Stimulated activated naive CD8-positive, alpha-beta T cell treated with anti-CD3 and anti-CD28 coated beads, Interleukin-15, Interleukin-2, amounts not matched to agents 100 ng/mL and 50 ng/mL, for 24 hours (primary cell): ENCODE data around the gene USB1.
"Not testable (repeated sequence)": the region's sequence is repeated elsewhere in the genome, so short reads cannot be mapped to it uniquely, and the experiment has no call there.

Source experiments
- H3K27ac Mint-ChIP-seq: one replicate; pipeline ENCODE4 v1.8.0; 2021; ENCODE audit warnings: mild to moderate bottlenecking, mixed read lengths
- H3K27me3 Mint-ChIP-seq: one replicate; pipeline ENCODE4 v1.8.0; 2021; ENCODE audit warnings: mixed read lengths
- H3K36me3 Mint-ChIP-seq: one replicate; pipeline ENCODE4 v1.8.0; 2021; ENCODE audit warnings: low read depth, mixed read lengths
- H3K4me1 Mint-ChIP-seq: one replicate; pipeline ENCODE4 v1.8.0; 2021; ENCODE audit warnings: low read depth, mixed read lengths
- H3K4me3 Mint-ChIP-seq: one replicate; pipeline ENCODE4 v1.8.0; 2021; ENCODE audit warnings: mild to moderate bottlenecking, mixed read lengths
- H3K9me3 Mint-ChIP-seq: one replicate; pipeline ENCODE4 v1.8.0; 2021; ENCODE audit warnings: mixed read lengths

The USB1 gene

DNA sequence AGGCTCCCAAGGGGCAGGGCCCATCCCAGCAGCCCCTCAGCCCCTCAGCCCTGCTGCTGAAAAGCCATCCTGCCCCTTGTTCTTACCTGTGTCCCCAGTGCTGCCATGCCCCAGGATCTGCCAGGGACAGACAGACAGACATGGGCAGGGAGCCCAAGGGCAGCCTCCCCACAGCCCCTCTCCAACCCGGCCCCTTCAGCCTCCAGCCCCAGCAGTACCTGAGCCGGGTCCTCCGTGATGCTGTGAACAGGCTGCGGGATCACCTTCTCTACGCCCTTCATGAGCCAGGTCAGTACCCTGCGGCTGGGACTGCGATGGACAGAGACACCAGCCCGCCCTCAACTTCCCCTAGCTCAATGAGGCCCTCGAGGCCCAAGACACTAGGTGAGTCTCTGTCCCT lies 38.5 kb upstream of the USB1 start:
- Mint-ChIP-seq H3K9me3 (no peaks in the 10 kb centered on the region), H3K27me3 (no peaks in the 10 kb centered on the region), H3K4me3 (no peak overlapping the region), H3K4me1 (no peaks in the 10 kb centered on the region), H3K36me3 (no peaks in the 10 kb centered on the region), H3K27ac (no peak overlapping the region)

DNA sequence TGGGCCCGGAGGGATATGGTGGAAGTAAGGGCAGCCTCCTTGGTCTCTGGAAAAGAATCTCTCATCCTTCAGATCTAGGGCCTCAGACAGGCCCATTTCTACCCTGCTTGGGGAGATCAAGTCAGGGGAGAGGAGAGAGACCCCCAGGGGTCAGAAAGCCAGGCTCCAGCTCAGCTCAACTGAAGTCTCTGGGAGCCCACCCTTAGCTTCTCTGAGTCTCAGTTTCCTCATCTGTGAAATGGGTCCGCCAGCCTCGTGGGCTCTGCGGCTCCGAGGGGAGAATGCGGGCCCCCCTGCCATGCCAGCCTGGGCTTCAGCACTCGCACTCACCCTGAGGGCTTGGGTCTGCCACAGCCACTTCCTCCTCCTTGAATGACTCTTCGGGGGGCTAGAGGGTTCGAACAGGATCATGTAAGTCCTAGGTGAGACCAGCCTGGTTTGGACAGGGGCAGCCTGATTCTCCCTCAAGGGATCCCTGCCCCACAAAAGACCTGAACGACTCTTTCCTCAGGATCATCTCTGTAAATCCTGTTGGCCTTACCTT lies 37.0 kb upstream of the USB1 start:
- H3K4me1 Mint-ChIP-seq, result no peaks in the 10 kb centered on the region
- no peak overlapping the region for H3K4me3 Mint-ChIP-seq
- H3K27me3 Mint-ChIP-seq, result no peaks in the 10 kb centered on the region
- H3K27ac Mint-ChIP-seq, result no peak overlapping the region
- no peaks in the 10 kb centered on the region for H3K9me3 Mint-ChIP-seq
- H3K36me3 Mint-ChIP-seq, result no peaks in the 10 kb centered on the region

DNA sequence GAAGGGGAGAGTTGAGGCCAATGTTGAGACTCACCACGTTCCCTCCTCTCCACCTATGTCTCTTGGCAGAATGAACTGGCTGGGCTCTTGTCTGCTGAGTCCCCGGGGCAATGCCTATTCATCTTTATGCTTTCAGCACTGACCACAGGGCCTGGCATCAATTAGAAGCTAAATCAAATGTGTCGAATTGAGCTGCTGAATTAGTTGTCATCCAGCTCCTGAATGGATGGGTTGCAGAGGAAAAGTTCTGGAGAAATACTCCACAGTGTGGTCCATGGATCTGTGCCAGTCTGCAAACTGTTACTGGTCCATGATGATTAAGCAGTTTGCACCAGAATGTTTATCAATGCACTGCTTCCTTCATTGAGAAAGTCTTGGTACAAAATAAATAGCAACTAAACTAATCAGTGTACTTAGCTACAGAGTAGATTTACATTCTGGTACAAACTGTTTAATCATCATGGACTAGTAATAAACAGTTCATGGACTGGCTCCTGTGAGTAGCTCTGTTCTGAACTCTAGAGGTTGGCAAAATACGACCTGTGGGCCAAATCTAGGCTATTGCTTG lies 34.9 kb upstream of the USB1 start:
- no peak overlapping the region for H3K27ac Mint-ChIP-seq
- no peaks in the 10 kb centered on the region for H3K27me3 Mint-ChIP-seq
- no peaks in the 10 kb centered on the region for H3K4me1 Mint-ChIP-seq
- H3K9me3 Mint-ChIP-seq, result no peaks in the 10 kb centered on the region
- H3K36me3 Mint-ChIP-seq, result no peaks in the 10 kb centered on the region
- H3K4me3 Mint-ChIP-seq, result no peak overlapping the region

DNA sequence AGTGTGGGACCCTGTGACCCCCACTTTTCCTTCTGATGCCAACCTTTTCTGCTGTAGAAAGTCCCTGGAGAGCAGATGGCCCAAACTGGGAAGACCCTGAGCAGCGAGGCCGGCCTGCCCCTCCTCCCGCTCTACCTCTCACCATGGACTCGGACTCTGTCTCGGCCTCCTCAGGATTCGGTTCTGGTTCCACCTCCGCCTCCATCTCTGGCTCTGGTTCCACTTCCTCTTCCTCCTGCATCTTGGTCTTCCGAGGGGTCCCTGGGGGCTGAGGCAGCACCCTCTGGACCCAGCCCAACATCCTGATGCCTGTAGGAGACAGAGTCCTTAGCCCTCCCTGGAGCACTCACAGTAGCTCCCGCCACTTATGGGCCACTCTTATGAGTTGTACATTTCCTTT lies 34.2 kb upstream of the USB1 start:
- no peaks in the 10 kb centered on the region for H3K4me1 Mint-ChIP-seq
- no peak overlapping the region for H3K4me3 Mint-ChIP-seq
- no peak overlapping the region for H3K27ac Mint-ChIP-seq
- no peaks in the 10 kb centered on the region for H3K36me3 Mint-ChIP-seq
- H3K27me3 Mint-ChIP-seq, result no peaks in the 10 kb centered on the region
- H3K9me3 Mint-ChIP-seq, result no peaks in the 10 kb centered on the region

DNA sequence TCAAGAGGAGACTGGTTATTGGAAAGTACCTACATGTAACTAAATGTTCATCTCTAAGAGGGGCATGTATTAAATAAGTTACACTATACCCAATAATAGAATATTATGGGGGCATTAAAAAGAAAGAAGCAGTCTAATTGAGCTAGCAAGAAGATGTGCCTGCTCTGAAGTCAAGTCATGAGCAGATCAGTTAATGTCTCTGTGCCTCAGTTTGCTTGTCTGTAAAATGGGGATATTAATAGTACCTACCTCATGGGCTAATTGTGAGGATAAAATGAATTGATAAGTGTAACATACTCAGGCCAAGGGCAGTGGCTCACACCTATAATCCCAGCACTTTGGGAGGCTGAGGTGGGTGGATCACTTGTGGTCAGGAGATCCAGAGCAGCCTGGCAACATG lies 33.3 kb upstream of the USB1 start:
- Mint-ChIP-seq H3K27me3 (no peaks in the 10 kb centered on the region), H3K36me3 (no peaks in the 10 kb centered on the region), H3K4me1 (no peaks in the 10 kb centered on the region), H3K27ac (no peak overlapping the region), H3K4me3 (no peak overlapping the region), H3K9me3 (no peaks in the 10 kb centered on the region)

DNA sequence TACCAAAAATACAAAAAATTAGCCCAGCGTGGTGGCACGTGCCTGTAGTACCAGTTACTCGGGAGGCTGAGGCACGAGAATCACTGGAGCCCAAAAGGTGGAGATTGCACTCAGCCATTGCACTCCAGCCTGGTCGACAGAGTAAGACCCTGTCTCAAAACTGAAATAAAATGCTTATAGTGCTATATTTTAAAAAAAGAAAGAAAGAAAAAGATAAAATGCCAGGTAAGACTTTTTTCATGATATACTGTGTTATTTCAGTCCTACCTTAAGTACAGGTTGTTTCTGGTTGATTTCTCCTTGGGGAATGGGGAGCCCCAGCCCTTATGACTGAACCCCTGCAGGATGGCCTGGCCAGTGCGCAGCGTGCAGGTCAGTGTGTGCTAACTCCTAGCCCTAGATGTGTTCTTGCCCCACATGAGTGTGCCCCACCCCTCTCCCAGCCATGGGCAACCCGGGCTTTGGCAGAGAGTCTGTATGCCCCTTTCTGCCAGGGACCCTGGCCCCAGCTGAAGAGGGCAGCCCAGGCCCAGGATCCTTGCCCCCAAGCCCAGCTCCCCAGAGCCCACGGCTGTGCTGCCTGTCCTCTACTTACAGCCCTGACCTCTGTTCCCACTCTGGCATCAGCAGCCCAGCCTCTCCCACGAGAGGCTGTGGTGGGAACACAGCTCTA lies 31.6 kb upstream of the USB1 start:
- Mint-ChIP-seq H3K27ac (no peak overlapping the region), H3K36me3 (no peaks in the 10 kb centered on the region)

DNA sequence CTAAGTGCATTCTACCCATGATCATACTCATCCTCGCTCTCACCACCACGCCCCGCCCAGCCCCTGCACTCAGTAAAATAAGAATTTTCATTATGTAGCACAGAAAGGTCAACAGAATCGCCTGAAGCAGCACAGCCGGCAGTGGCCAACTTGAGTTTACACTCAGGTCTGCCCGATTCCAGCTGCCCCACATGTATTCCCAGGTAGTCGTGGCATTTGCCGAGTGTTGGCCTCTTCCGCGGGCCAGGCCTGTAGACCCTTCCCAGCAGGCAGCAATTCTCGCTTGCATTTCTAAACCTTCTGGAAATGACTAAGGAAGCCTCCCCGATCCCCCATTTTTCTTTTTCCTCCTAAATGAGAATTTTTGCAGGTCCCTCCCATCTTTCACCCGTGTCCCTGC lies 30.9 kb upstream of the USB1 start:
- no peaks in the 10 kb centered on the region for H3K9me3 Mint-ChIP-seq
- no peaks in the 10 kb centered on the region for H3K27me3 Mint-ChIP-seq
- H3K4me1 Mint-ChIP-seq, result no peaks in the 10 kb centered on the region
- no peak overlapping the region for H3K4me3 Mint-ChIP-seq
- no peak overlapping the region for H3K27ac Mint-ChIP-seq
- no peaks in the 10 kb centered on the region for H3K36me3 Mint-ChIP-seq

More for the DNA sequence above, 31.6 kb upstream of the USB1 start:
- H3K4me3 Mint-ChIP-seq, result no peak overlapping the region
- no peaks in the 10 kb centered on the region for H3K9me3 Mint-ChIP-seq
- no peaks in the 10 kb centered on the region for H3K27me3 Mint-ChIP-seq
- H3K4me1 Mint-ChIP-seq, result no peaks in the 10 kb centered on the region

DNA sequence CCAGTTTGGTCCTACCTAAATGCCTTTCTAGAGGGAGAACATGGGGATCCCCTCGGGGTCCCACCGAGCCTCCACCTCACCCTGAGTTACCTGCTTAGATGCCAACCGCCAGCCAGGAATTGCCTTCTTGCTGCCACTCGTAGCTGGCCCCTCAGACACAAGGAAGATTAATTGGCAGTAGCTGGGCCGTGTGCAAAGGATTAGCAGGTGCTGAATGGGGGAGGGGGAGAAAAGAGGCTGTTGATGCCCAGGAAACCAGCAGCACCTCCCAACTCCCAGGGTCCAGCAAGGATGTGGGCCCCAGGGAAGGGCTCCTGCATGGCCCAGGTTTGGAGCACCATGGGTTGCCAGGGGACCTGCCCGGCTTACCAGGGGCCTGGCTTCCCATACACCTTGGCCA lies 30.2 kb upstream of the USB1 start, which contains the start of gene CNGB1:
CNGB1 (minus strand) TSS at position 159 of the 400 bp plus-strand sequence. CDS start 3,842 bp downstream, outside the sequence.
- H3K27ac Mint-ChIP-seq, result no peak within 1 kb of the TSS
- H3K9me3 Mint-ChIP-seq, result no peaks in the 10 kb centered on the region
- no peak within 1 kb of the TSS for H3K4me3 Mint-ChIP-seq
- H3K36me3 Mint-ChIP-seq, result no peaks in the 10 kb centered on the region
- H3K4me1 Mint-ChIP-seq, result no peaks in the 10 kb centered on the region
- H3K27me3 Mint-ChIP-seq, result no peaks in the 10 kb centered on the region

DNA sequence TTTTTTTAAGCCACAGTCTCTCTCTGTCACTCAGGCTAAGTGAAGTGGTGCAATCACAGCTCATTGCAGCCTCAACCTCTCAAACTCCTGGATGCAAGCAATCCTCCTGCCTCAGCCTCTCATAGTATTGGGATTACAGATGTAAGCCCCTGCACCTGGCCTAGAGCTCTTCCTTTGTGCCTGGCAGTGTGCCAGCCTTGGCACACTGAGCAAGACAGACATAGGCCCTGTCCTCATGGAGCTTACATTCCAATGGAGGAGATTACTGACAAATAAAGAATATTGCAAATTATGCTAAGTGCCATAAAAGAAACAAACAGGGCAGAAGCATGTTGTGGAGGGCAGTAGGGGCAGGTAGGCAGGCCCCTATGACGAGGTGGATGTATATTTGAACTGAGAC lies 29.4 kb upstream of the USB1 start:
- Mint-ChIP-seq H3K36me3 (no peaks in the 10 kb centered on the region), H3K4me3 (no peak overlapping the region), H3K9me3 (no peaks in the 10 kb centered on the region), H3K27ac (no peak overlapping the region), H3K27me3 (no peaks in the 10 kb centered on the region), H3K4me1 (no peaks in the 10 kb centered on the region)

DNA sequence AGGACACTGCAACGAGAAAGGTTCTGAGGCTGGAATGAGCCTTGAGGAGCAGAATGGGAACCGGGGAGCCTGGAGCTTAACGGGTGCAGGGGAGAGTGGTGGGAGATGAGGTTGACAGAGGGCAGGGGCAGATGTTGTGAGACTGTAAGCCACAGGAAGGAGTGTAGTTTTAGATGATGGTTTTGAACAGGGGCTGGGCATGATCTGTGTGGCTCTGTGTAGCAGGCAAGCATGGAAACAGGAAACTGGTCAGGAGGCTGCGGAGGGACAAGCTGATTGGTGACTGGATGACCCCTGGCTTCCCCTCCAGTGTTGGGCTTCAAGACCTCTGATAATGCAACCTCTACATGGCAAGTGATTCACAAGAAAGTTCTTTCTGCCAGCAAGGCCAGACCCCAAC lies 28.9 kb upstream of the USB1 start:
- Mint-ChIP-seq H3K36me3 (no peaks in the 10 kb centered on the region), H3K4me1 (no peaks in the 10 kb centered on the region), H3K4me3 (no peak overlapping the region), H3K9me3 (no peaks in the 10 kb centered on the region), H3K27me3 (no peaks in the 10 kb centered on the region), H3K27ac (no peak overlapping the region)

DNA sequence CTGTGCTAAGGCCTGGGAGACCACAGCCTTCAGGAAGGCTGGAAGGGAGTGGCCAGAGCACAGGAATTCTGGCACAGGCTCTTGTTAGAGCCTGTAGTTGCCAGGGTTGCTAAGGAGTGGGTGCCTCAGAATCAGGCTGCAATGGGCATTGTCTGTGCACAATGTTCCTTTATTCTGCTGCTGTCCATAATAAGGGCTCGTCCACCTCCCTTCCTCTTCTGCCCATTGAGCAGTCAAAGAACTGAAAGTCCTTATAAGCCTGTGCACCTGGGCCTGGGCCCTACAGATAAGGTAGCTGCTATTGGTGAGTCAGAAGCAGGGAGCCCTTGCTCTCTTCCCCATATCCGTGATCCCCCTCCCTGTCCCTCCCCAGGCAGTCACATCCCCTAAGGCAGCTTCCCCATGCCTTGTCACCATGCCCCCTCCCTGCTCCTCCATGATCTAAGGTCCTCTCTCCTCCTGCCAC lies 24.8 kb upstream of the USB1 start:
- no peak overlapping the region for H3K27ac Mint-ChIP-seq
- no peaks in the 10 kb centered on the region for H3K27me3 Mint-ChIP-seq
- H3K36me3 Mint-ChIP-seq, result no peaks in the 10 kb centered on the region
- no peaks in the 10 kb centered on the region for H3K4me1 Mint-ChIP-seq
- no peak overlapping the region for H3K4me3 Mint-ChIP-seq
- H3K9me3 Mint-ChIP-seq, result no peaks in the 10 kb centered on the region

DNA sequence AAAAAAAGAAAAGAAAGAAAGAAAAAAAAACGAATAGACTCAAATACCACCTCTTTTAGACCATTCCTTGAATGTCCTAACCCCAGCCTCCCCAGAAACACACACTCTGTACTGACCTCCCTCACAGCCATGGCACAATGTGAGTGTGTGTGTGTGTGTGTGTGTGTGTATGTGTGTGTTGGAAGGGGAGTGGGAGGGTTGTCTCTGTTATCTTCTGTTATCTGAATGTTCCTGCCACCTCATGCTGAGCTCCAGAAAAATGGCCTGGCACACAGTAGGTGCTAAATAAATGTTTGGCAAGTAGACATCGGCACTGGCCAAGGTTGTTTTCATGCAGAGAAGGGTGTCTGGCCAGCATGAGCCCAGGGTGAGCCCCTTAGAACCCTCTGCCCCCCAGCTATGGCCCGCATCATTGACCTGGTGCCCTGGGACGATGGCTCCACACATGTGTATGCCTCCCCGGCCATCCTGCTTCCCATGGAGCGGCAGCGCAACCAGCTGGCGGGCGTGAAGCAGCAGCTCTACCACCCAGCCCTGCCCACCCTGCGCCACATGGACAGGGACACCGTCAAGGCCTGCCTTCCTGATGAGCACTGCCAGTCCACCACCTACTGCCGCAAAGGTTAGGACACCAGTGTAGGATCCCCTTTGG lies 23.7 kb upstream of the USB1 start:
- no peaks in the 10 kb centered on the region for H3K36me3 Mint-ChIP-seq
- peak overlapping the region; percentile 24 for H3K27ac Mint-ChIP-seq
- no peak overlapping the region for H3K4me3 Mint-ChIP-seq
- H3K4me1 Mint-ChIP-seq, result no peaks in the 10 kb centered on the region
- H3K27me3 Mint-ChIP-seq, result peaks cover 4% of the 10 kb centered on the region
- H3K9me3 Mint-ChIP-seq, result no peaks in the 10 kb centered on the region

DNA sequence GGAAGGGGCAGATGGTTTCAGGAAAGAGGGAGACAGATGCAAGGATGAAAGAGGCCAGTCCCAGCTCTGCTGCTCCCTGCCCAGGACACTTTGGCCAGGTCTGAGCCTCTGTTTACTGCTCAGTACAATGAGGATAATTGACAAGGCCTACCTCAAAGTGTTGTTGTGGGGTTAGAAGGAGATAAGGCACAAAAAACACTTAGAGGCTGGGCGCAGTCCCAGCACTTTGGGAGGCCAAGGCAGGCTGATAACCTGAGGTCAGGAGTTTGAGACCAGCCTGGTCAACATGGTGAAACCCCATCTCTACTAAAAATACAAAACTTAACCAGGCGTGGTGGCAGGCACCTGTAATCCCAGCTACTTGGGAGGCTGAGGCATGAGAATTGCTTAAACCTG lies 23.1 kb upstream of the USB1 start:
- H3K9me3 Mint-ChIP-seq, H3K27me3 Mint-ChIP-seq, H3K4me3 Mint-ChIP-seq, H3K36me3 Mint-ChIP-seq, H3K4me1 Mint-ChIP-seq: not testable (repeated sequence)
- peak overlapping the region; percentile 24 for H3K27ac Mint-ChIP-seq

DNA sequence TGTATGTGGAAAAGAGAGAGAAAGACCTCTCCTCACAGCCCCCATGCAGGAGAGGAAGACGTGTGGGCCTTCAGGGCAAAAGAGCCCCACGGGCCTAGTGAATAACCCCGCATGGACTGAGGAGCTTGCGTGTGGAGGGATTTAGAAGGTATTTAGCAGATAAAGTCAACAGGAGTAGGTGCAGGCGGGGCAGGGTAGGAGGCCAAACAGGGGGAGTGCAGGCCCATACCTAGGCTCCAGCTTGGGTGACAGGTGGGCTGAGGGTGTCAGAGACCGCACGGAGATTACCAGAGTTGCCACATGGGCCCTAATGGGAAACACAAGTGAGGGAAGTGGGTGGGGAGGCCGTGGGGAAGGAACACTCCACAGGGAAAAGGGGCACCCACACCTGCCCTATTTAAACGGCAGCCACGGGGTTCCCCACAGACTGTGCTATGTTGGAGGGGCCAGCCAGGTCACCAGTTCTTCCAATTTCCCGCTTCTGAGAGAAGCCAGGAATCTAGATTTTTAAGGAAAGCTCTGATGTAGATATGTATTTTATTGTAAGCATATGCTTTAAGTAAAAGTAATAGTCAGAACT lies 22.1 kb upstream of the USB1 start:
- no peaks in the 10 kb centered on the region for H3K9me3 Mint-ChIP-seq
- peaks cover 4% of the 10 kb centered on the region for H3K27me3 Mint-ChIP-seq

DNA sequence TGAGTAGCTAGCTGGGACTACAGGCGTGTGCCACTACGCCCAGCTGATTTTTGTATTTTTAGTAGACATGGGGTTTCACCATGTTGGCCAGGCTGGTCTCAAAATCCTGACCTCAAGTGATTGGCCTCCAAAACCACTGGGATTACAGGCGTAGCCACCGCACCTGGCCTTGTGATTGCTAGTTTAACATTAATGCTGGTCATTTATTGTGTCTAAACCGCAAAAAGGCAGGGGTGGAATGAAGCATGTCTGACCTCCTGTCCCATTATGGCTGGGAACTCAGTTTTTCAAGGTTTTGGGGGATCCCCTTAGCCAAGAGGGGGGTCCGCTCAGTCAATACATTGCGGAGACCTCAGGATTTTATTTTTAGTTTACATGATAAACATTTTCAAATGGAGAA lies 19.6 kb upstream of the USB1 start:
- peaks cover 4% of the 10 kb centered on the region for H3K27me3 Mint-ChIP-seq
- no peak overlapping the region for H3K4me3 Mint-ChIP-seq
- no peaks in the 10 kb centered on the region for H3K9me3 Mint-ChIP-seq
- no peaks in the 10 kb centered on the region for H3K36me3 Mint-ChIP-seq
- H3K4me1 Mint-ChIP-seq, result peaks cover 9% of the 10 kb centered on the region
- H3K27ac Mint-ChIP-seq, result no peak overlapping the region

More for the DNA sequence above, 22.1 kb upstream of the USB1 start:
- Mint-ChIP-seq H3K36me3 (no peaks in the 10 kb centered on the region), H3K4me3 (no peak overlapping the region), H3K27ac (no peak overlapping the region), H3K4me1 (peaks cover 1% of the 10 kb centered on the region)
